HG02973 (cell line): Measurements from ENCODE around the gene FIP1L1.
"Not testable (repeated sequence)": the region's sequence is repeated elsewhere in the genome, so short reads cannot be mapped to it uniquely, and the experiment has no call there.

ENCODE experiments used
- ATAC-seq: cut with Tn5 transposase; IDR thresholded peaks from one replicate; pipeline ENCODE4 v1.9.1; 2021; ENCODE audit warnings: moderate library complexity; ENCODE audit not compliant: unreplicated experiment

The FIP1L1 gene

GRCh38 chr4:53374777-53375258, 2.6 kb upstream of the FIP1L1 start:
- ATAC-seq, result no peak

DNA sequence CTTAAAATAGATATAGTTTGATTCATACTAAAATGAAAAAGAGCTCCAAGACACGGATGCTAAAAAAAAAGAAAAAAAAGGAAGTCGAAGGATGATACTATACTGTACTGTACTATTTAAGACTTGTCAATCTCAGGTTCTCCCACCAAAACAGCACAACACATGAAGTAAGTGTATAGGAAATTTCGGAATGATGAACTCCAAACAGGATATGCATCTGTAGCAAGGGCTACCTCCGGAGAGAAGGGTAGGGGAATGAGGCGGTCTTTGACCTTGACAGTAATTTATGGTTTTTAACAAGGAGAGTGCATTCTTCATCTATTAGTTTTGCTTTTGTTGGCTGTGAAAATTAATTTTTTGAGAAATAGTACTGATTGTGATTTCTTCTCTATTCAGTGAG, 541 bp upstream of the FIP1L1 start:
- ATAC-seq, result no peak

DNA sequence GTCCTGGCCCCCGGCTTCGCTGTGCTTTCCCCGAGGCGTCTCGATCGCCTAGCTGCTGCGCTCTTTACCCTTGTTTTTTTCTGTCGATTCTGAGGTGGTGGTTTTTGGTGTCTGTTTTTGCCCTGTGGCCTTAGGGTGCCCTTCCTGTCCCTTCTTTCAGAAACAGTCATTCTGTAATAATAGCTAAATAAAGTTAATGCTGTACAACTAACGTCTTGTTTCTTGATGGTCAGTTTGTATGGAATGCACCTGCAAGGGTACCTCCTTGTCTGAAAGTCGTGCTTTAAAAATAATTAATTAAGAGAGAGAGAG, 686 bp downstream of the FIP1L1 start:
- no peak for ATAC-seq

GRCh38 chr4:53380221-53380620, 2.8 kb downstream of the FIP1L1 start:
- ATAC-seq, result no peak

- not testable (repeated sequence) for ATAC-seq
These were observed 32.0 kb downstream of the FIP1L1 start for GRCh38 chr4:53409479-53409878.

DNA sequence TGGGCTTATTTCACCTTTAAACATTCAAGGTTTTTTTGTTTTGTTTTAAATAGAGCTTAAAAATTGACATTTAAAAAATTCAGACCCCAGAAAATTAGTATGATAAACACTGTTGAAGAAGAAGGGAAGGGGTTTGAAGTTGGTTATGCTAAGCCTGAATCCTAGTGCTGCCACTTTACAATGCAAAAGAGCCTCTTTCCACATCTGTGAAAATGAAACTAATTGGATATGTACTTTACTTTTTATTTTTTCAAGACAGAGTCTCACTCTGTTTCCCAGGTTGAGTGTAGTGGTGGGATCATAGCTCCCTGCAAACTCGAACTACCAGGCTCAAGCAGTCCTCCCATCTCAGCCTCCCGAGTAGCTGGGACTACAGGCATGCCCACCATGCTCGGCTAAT, 41.8 kb downstream of the FIP1L1 start:
- ATAC-seq, result no peak

GRCh38 chr4:53421791-53422190, 44.4 kb downstream of the FIP1L1 start:
- no peak for ATAC-seq

GRCh38 chr4:53422367-53422766, 44.9 kb downstream of the FIP1L1 start:
- ATAC-seq, result no peak

- ATAC-seq, result no peak
These were observed 46.8 kb downstream of the FIP1L1 start for GRCh38 chr4:53424280-53424679.

GRCh38 chr4:53427366-53427765, 49.9 kb downstream of the FIP1L1 start:
- no peak for ATAC-seq

GRCh38 chr4:53431052-53431451, 53.6 kb downstream of the FIP1L1 start:
- no peak for ATAC-seq

DNA sequence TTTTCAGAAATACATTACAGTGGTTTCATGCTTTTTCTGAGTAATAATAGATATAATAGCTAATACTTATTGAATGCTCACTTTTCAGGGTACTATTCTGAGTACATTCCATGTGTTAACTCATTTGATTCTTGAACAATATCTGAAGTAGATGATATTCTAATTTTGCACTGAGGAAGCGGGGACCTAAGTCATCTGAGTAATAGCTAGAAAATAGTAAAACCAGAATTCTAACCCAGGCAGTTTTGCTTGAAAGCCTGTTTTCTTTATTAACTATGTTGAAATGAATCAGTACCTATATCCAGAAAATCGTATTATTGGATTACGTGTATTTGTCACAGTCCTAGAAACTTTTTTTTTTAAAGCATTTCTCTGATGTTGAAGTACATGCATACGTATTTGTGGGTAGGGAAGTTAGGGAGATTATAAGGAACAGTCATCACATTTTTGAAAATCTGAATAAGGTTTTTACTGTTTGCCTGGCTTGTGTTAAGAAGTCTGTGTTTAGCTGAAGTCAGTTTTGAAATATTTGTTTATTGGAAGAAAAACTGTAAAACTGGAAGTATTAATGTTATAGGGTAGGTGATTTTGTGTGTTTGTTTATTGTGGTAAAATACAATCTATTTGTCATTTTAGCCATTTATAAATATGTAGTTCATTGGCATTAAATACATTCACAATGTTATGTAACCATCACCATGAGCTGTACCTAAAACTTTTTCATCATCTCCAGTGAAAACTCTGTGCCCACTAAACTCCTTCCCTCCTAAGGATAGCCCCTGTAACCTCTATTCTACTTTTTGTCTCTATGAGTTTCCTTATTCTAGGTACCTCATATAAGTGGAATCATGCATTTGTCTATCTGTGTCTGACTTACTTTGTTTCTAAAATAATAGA, 55.3 kb downstream of the FIP1L1 start:
- peak; percentile 93 for ATAC-seq

DNA sequence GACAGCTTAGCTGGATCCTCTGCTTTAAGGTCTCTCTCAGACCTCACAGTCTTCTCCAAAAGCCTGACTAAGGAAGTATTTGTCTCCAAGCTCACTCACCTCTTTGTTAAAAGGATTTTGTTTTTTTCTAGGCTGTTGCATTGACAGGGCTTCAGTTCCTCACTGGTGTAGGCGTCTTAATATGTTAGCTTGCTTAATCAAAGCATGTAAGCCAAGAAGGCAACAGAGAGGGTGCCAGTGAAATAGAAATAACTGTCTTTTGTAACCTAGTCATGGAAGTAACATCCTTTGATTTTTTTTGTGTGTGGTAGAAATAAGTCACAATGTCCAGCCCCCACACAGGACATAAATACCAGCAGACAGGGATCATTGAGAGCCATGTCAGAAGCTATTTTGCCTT, 58.8 kb downstream of the FIP1L1 start:
- ATAC-seq, result no peak

DNA sequence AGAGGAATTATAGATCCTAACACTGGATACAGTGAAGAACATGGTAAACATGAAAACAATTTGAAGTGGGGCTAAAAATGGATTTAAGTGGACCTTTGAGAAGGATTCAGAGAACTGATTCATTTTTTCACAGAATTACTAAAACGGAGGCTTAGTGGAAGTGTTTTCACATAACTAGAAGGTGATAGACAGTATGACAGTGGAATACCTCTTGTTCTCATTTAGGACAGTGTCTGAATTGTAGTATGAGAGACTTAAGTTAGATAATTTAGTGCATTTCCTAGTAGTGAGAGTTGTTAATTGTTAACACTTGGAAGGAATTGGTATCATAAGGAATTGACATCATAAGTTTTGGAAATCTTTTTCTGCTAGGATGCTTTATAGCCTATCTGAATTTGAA, 64.1 kb downstream of the FIP1L1 start:
- no peak for ATAC-seq

DNA sequence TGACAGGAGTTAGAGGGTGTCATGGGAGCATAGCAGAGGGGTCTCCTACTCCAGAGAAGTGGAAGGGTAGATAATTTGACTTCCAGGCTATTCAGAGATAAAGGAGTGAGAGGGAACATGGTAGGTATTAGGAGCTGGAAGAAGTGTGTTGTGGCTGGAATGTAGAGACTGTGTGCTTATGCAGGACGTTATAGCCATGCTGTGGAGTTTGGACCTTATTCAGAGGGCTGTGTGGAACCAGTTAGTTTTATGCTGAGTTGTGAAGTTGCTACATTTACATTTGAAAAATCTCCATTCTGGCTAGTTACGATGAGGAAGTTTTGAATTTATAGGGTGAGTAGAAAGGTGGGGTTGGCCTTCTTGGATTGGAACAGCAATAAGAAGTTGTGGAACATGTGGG, 67.5 kb downstream of the FIP1L1 start:
- no peak for ATAC-seq

GRCh38 chr4:53450773-53451172, 73.3 kb downstream of the FIP1L1 start:
- no peak for ATAC-seq

GRCh38 chr4:53453385-53453784, 75.9 kb downstream of the FIP1L1 start:
- no peak for ATAC-seq

- no peak for ATAC-seq
These were observed 78.3 kb downstream of the FIP1L1 start for GRCh38 chr4:53455766-53456165.

DNA sequence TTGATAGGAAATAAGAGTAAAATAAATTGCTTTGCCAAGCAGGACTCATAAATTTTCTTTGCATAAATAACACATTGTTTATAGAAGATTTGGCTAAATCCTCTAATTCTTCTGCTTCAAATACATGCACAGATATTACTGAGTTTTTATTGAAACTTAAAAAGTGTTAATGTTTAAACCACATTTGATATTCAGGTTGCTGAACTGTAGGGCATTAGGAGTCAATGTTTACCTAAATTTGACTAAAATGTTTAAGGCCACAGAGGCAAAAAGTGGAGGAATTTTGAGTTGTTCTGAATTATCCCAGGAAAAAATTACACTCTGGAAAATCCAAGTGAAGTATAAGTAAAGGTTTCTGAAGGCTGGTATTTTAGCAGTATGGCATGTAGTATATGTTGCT, 78.7 kb downstream of the FIP1L1 start:
- no peak for ATAC-seq

DNA sequence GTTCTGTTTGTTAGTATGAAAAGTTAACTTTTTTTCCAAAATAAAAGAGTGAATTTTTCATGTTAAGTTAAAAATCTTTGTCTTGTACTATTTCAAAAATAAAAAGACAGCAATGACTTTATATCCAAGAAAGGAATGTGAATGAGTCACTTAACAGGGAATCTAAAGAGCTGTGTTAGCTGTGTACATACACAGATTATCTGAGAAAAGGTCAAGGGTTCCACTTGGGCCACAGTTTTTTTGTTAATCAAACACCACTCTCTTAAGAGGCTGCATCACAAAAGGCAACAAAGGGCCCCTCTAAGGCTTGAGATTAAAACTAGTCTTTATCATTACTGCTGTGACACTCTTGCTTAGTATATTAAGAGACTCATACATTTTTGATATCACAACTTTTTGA, 82.1 kb downstream of the FIP1L1 start:
- no peak for ATAC-seq

DNA sequence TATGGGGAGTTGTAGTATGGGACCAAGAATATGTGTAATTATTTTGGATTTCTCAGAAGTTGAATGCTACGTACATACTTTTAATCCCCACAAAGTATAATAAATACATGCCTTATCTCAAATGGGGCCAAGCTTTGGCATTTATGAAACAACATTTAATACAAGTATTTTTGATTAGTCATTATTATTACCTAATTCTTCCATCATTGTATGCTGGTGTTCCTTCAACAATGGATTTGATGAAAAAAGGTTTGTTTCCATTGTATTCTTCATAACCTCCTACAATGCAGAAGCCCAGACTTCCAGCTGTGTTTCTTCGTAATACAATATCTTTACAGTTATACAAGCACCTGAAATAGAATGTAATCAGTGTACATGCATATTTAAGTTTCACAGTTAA, 83.8 kb downstream of the FIP1L1 start:
- ATAC-seq, result no peak

DNA sequence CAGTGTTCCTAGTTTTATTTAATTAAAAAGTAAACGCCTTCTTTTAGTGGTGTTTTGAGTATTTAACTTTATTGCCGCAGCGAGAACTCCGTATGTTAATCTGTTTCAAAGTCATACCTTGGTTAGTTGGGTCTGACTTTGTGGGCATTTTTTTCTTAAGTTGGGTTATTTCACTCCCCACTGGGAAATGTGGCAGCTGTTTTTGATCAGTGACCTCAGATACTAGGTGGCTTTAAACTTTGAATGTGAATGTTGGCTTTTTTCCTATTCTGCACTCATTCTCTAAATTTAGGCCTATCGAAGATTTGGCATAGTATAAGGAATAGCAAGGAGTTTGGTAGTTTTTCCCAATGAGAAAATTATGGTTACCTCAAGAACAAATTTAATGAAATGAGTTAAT, 85.9 kb downstream of the FIP1L1 start:
- ATAC-seq, result no peak

GRCh38 chr4:53465281-53465680, 87.8 kb downstream of the FIP1L1 start:
- no peak for ATAC-seq
